HUES6 (cell line): ENCODE results near the gene NOL8.

ENCODE experiments used
- H3K27ac ChIP-seq: 2 replicates; pipeline ENCODE4 v1.7.0; 2013; ENCODE audit warnings: low read depth, mild to moderate bottlenecking, low read length, inconsistent platforms
- H3K27me3 ChIP-seq: 2 replicates; pipeline ENCODE4 v1.6.1; 2013; ENCODE audit warnings: low read length; ENCODE audit not compliant: control insufficient read depth, insufficient read depth
- H3K36me3 ChIP-seq: 2 replicates; pipeline ENCODE4 v1.6.1; 2013; ENCODE audit warnings: low read length; ENCODE audit not compliant: control insufficient read depth, insufficient read depth
- H3K4me1 ChIP-seq: 2 replicates; pipeline ENCODE4 v1.6.1; 2013; ENCODE audit warnings: low read length; ENCODE audit not compliant: control insufficient read depth, insufficient read depth
- H3K4me3 ChIP-seq: 2 replicates; pipeline ENCODE4 v1.5.1; 2013; ENCODE audit warnings: low read depth, low read length
- H3K9ac ChIP-seq: one replicate; pipeline ENCODE4 v1.6.1; 2013; ENCODE audit warnings: mild to moderate bottlenecking, low read length
- H3K9me3 ChIP-seq: 2 replicates; pipeline ENCODE4 v1.6.1; 2013; ENCODE audit warnings: low read depth, low read length; ENCODE audit not compliant: control insufficient read depth, insufficient read depth

Gene NOL8

DNA sequence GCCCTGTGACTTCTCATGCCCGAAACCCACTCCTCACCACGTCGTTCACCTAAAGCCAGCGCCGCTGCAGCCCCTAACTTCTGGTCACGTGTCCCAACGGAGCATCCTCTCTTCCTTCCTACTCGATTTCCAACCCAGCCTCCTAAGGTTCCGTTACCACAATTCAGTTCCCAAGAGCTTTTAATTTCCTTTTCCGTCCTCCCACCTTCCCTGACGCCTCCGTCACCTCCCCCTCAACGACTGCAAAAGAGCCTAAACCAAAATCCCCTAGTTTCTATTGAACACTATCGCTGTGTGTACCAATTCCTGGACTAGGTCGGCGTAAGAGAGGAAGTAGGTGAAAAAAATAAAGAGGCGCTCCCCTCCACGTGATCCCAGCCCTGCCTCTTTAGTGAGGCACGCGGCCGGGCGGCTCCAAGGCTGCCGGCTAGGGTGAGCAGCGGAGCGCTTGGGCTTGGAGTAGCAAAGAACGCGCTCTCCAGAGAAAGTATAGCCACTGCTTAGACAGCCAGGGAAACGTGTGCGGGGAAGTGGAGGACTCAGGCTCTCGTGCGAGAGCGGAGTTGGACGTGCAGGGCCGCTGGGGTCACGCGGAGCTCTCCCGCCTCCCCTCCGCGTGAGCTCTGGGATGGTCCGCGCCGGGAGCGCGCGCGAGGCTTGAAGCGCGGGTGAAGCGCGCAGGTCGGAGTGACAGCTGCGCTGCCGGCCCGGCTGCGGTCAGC is at the start of gene NOL8, which contains the start of gene CENPP:
TSS of gene NOL8 (minus strand) at position 82 of the 722 bp plus-strand sequence. CDS start 1,189 bp downstream, outside the sequence.
TSS of gene CENPP (plus strand) at position 685 of the 722 bp plus-strand sequence.
- H3K36me3 ChIP-seq = peaks cover 25% of the 10 kb centered on the region

DNA sequence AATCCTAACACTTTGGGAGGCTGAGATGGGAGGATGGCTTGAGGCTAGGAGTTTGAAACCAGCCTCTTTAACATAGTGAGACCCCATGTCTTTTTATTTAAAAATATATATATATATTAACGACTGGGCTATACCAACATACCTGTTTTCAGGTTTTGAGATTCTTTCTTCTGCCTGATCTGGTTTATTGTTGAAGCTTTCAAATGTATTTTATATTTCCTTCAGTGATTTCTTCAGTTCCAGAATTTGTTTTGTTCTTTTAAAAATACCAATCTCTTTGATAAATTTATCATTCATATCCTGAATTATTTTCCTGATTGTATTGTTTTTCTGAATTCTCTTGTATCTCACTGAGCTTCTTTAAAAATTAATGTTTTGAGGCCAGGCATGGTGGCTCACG is 48.0 kb upstream of the NOL8 start:
- Histone ChIP-seq H3K9ac (no peak overlapping the region), H3K27me3 (no peaks in the 10 kb centered on the region), H3K4me1 (peaks cover 26% of the 10 kb centered on the region), H3K4me3 (no peak overlapping the region), H3K36me3 (no peaks in the 10 kb centered on the region), H3K27ac (no peak overlapping the region), H3K9me3 (no peaks in the 10 kb centered on the region; the same call in 1 of the 2 replicates)

More for the DNA sequence above, at the start of gene NOL8, which contains the start of gene CENPP:
- Histone ChIP-seq H3K4me3 (peak within 1 kb of the TSS; percentile 92), H3K9me3 (no peaks in the 10 kb centered on the region), H3K9ac (peak within 1 kb of the TSS; percentile 98), H3K4me1 (peaks cover 12% of the 10 kb centered on the region; the same call in 1 of the 2 replicates), H3K27ac (peak within 1 kb of the TSS; percentile 96), H3K27me3 (no peaks in the 10 kb centered on the region)

- Histone ChIP-seq H3K4me1 (peaks cover 10% of the 10 kb centered on the region), H3K36me3 (no peaks in the 10 kb centered on the region), H3K9ac (no peak overlapping the region), H3K27ac (no peak overlapping the region), H3K9me3 (no peaks in the 10 kb centered on the region; the same call in 1 of the 2 replicates), H3K4me3 (no peak overlapping the region), H3K27me3 (no peaks in the 10 kb centered on the region)
Measured at GRCh38 chr9:92369075-92369474, 43.9 kb upstream of the NOL8 start.

DNA sequence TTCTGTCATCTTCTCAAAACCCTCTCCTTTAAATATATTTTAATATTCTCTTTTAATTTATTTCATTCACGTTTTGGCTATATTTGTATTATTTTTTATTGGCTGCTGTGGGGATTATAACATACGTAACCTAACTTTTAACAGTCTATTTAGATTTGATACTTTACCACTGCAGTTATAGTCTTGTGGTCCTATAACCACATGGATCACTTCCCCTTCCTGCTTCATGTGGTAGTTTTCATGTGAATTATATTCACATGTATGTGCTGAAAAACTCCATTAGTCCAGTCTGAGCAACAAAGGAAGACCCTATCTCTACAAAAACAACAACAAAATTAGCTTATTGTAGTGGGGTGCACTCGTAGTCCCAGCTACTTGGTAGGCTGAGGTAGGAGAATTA is 34.9 kb upstream of the NOL8 start:
- H3K9ac ChIP-seq = no peak overlapping the region
- H3K27me3 ChIP-seq = no peaks in the 10 kb centered on the region
- no peak overlapping the region for H3K4me3 ChIP-seq
- H3K4me1 ChIP-seq = no peaks in the 10 kb centered on the region
- no peak overlapping the region for H3K27ac ChIP-seq
- peaks cover 14% of the 10 kb centered on the region; the same call in 1 of the 2 replicates for H3K9me3 ChIP-seq
- H3K36me3 ChIP-seq = no peaks in the 10 kb centered on the region

GRCh38 chr9:92359394-92359995 is 34.3 kb upstream of the NOL8 start:
- no peaks in the 10 kb centered on the region for H3K36me3 ChIP-seq
- H3K27me3 ChIP-seq = no peaks in the 10 kb centered on the region
- H3K9ac ChIP-seq = no peak overlapping the region
- no peak overlapping the region for H3K4me3 ChIP-seq
- no peak overlapping the region for H3K27ac ChIP-seq
- H3K4me1 ChIP-seq = no peaks in the 10 kb centered on the region
- peaks cover 15% of the 10 kb centered on the region; the same call in 1 of the 2 replicates for H3K9me3 ChIP-seq

GRCh38 chr9:92353051-92353450 is 27.9 kb upstream of the NOL8 start:
- H3K9me3 ChIP-seq = peaks cover 30% of the 10 kb centered on the region
- H3K27me3 ChIP-seq = no peaks in the 10 kb centered on the region
- H3K9ac ChIP-seq = no peak overlapping the region
- no peaks in the 10 kb centered on the region for H3K4me1 ChIP-seq
- H3K27ac ChIP-seq = no peak overlapping the region
- H3K4me3 ChIP-seq = no peak overlapping the region
- no peaks in the 10 kb centered on the region for H3K36me3 ChIP-seq

GRCh38 chr9:92350740-92351133 is 25.6 kb upstream of the NOL8 start:
- H3K4me1 ChIP-seq = no peaks in the 10 kb centered on the region
- H3K27ac ChIP-seq = no peak overlapping the region
- H3K9me3 ChIP-seq = peaks cover 21% of the 10 kb centered on the region

GRCh38 chr9:92349771-92350739 is 24.9 kb upstream of the NOL8 start:
- no peaks in the 10 kb centered on the region for H3K36me3 ChIP-seq
- H3K27me3 ChIP-seq = no peaks in the 10 kb centered on the region
- no peak overlapping the region for H3K27ac ChIP-seq
- H3K4me1 ChIP-seq = no peaks in the 10 kb centered on the region
- H3K4me3 ChIP-seq = no peak overlapping the region
- H3K9me3 ChIP-seq = peaks cover 16% of the 10 kb centered on the region
- H3K9ac ChIP-seq = no peak overlapping the region

More at GRCh38 chr9:92350740-92351133, 25.6 kb upstream of the NOL8 start:
- H3K9ac ChIP-seq = no peak overlapping the region
- H3K36me3 ChIP-seq = no peaks in the 10 kb centered on the region
- H3K4me3 ChIP-seq = no peak overlapping the region
- no peaks in the 10 kb centered on the region for H3K27me3 ChIP-seq

GRCh38 chr9:92345582-92345981 is 20.4 kb upstream of the NOL8 start:
- Histone ChIP-seq H3K27ac (no peak overlapping the region), H3K9ac (no peak overlapping the region), H3K27me3 (no peaks in the 10 kb centered on the region), H3K36me3 (0 out of 2 replicates have a peak, but pooled peaks cover 5% of the 10 kb centered on the region), H3K9me3 (peaks cover 4% of the 10 kb centered on the region; the same call in 1 of the 2 replicates), H3K4me3 (no peak overlapping the region), H3K4me1 (no peaks in the 10 kb centered on the region)

DNA sequence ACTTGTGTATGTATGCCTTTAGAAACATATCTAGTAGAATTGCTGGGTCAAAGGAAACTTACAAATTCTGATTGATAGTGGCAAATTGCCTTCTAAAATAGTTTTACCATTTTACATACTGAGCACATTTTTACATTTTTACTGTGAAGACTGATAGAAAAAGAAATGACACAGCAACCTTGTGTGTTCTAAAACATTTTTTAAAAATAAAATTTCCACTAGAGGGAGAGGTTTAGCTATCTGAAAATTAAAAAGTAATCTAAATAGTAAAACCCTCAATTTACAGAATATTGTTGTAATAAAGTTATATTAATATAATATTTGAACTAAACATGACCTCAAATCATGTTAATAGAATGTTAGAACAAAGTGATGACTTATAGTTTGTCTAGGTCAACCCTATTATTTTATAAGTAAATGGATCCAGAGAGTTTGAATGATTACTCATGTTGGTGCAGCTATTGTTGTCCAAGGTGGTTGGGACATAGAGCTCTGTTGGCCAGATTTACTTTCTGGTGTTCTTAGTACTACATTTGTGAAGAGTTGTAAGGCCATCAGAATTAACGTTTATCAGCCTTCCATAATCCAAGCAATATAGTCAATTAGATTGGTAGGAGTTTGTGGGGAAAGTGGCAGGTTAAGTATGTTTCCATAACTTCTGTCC is 17.8 kb upstream of the NOL8 start:
- Histone ChIP-seq H3K9me3 (peaks cover 4% of the 10 kb centered on the region; the same call in 1 of the 2 replicates), H3K4me1 (no peaks in the 10 kb centered on the region), H3K36me3 (peaks cover 27% of the 10 kb centered on the region), H3K4me3 (no peak overlapping the region), H3K27me3 (no peaks in the 10 kb centered on the region), H3K27ac (no peak overlapping the region), H3K9ac (no peak overlapping the region)
